H1 (cell line): ENCODE results near the gene GPR52. TPM values are rescaled to one million over a fixed set of nuclear protein-coding genes. Genes with fewer than 3 reads are reported as not detected.

Source experiments
- CTCF ChIA-PET: fragments of 300-600 bp; sonication (Branson Sonifier 250); formaldehyde crosslinking; loops from one replicate; lab custom pipeline; 2021; ENCODE audit not compliant: partially characterized antibody; lab: Charles Lee
- POLR2A ChIA-PET: fragments of 300-600 bp; sonication (Branson Sonifier 250); formaldehyde crosslinking; loops from one replicate; lab custom pipeline; 2021; ENCODE audit warnings: inconsistent platforms; ENCODE audit not compliant: partially characterized antibody; lab: Charles Lee
- DNase-seq, 2 experiments: peaks; one replicate each; pipeline versions ENCODE4 v3.0.0 to v3.0.0-alpha.2; 2010 to 2022; ENCODE audit warnings: low spot score in 2 of 2, low read depth in 1 of 2, mixed read lengths in 1 of 2
- FAIRE-seq: peaks from 2 replicates; lab custom pipeline; 2011; peaks lifted over from hg19 to GRCh38; lab: Jason Lieb, UNC
- H2AFZ ChIP-seq: 2 replicates; pipeline ENCODE4 v1.8.1; 2012; ENCODE audit warnings: low read length, inconsistent platforms
- H2AK5ac ChIP-seq: 2 replicates; pipeline ENCODE4 v1.6.1; 2013; ENCODE audit warnings: low read depth, low read length
- H2BK120ac ChIP-seq: replicated peaks from 2 replicates; pipeline ENCODE3; 2013; ENCODE audit warnings: low read depth, low read length, inconsistent platforms
- H2BK12ac ChIP-seq: 2 replicates; pipeline ENCODE4 v1.6.1; 2013; ENCODE audit warnings: low read depth, low read length
- H2BK15ac ChIP-seq: 2 replicates; pipeline ENCODE4 v1.6.1; 2013; ENCODE audit warnings: low read length
- H2BK20ac ChIP-seq: 2 replicates; pipeline ENCODE4 v1.6.1; 2013; ENCODE audit warnings: low read length
- H2BK5ac ChIP-seq: 2 replicates; pipeline ENCODE4 v1.6.1; 2013; ENCODE audit warnings: low read depth, low read length
- H3K14ac ChIP-seq: 2 replicates; pipeline ENCODE4 v1.6.1; 2013; ENCODE audit warnings: inconsistent platforms; ENCODE audit not compliant: insufficient read length
- H3K18ac ChIP-seq: 2 replicates; pipeline ENCODE4 v1.6.1; 2013; ENCODE audit warnings: low read length; ENCODE audit errors: extremely low read depth
- H3K23ac ChIP-seq: 2 replicates; pipeline ENCODE4 v1.6.1; 2013; ENCODE audit warnings: inconsistent platforms; ENCODE audit not compliant: insufficient read length
- H3K23me2 ChIP-seq: 2 replicates; pipeline ENCODE4 v1.6.1; 2013; ENCODE audit warnings: low read depth, low read length
- H3K27ac ChIP-seq: 2 replicates; pipeline ENCODE4 v1.6.1; 2011; ENCODE audit warnings: low read depth, low read length, inconsistent platforms
- H3K27me3 ChIP-seq, 4 experiments: replicated peaks in 1 of 4; 1 replicate in 1 of 4; 2 replicates in 3 of 4; pipeline versions ENCODE4 v1.6.1 to v1.8.1; 2011 to 2013; ENCODE audit warnings: low read length in 3 of 4, mild to moderate bottlenecking in 3 of 4, inconsistent platforms in 2 of 4, mixed read lengths in 2 of 4, moderate library complexity in 1 of 4; ENCODE audit not compliant: control insufficient read depth in 3 of 4, insufficient read depth in 3 of 4; ENCODE audit errors: extremely low read depth in 1 of 4
- H3K36me3 ChIP-seq, 4 experiments: 2 replicates each; pipeline versions ENCODE4 v1.6.1 to v1.8.1; 2011 to 2013; ENCODE audit warnings: mild to moderate bottlenecking in 4 of 4, low read length in 3 of 4, moderate library complexity in 2 of 4, control low read depth in 1 of 4, inconsistent platforms in 1 of 4; ENCODE audit not compliant: insufficient read depth in 4 of 4, control insufficient read depth in 2 of 4
- H3K4ac ChIP-seq: replicated peaks from 2 replicates; pipeline ENCODE3; 2013; ENCODE audit warnings: low read length, low read depth, mixed read lengths, inconsistent platforms; ENCODE audit not compliant: insufficient read length
- H3K4me1 ChIP-seq, 4 experiments: replicated peaks in 1 of 4; 1 replicate in 1 of 4; 2 replicates in 3 of 4; pipeline versions ENCODE4 v1.6.1 to v1.8.1; 2011 to 2013; ENCODE audit warnings: low read length in 3 of 4, inconsistent platforms in 2 of 4, mixed read lengths in 1 of 4; ENCODE audit not compliant: insufficient read depth in 4 of 4, control insufficient read depth in 3 of 4
- H3K4me2 ChIP-seq, 2 experiments: 2 replicates each; pipeline versions ENCODE4 v1.6.1 to v1.8.1; 2011 to 2013; ENCODE audit warnings: low read depth in 2 of 2, low read length in 2 of 2, control low read depth in 1 of 2, inconsistent platforms in 1 of 2, mild to moderate bottlenecking in 1 of 2; ENCODE audit not compliant: insufficient read depth in 1 of 2
- H3K4me3 ChIP-seq, 4 experiments: fragments of 200-600, 300-600 bp in 1 of 4; sonication (generic), shearing (Covaris generic), sonication (Bioruptor Twin) in 1 of 4; 2 replicates each; pipeline versions ENCODE4 v1.5.1 to v1.8.1; 2011 to 2016; ENCODE audit warnings: low read length in 4 of 4, low read depth in 3 of 4, control low read depth in 2 of 4, inconsistent platforms in 2 of 4, mild to moderate bottlenecking in 2 of 4, mixed read lengths in 1 of 4, moderate library complexity in 1 of 4; ENCODE audit not compliant: insufficient read depth in 2 of 4; ENCODE audit errors: extremely low read depth in 1 of 4
- H3K56ac ChIP-seq: replicated peaks from 2 replicates; pipeline ENCODE3; 2013; ENCODE audit warnings: low read depth, mild to moderate bottlenecking, mixed read lengths, low read length, inconsistent platforms; ENCODE audit not compliant: insufficient read length
- H3K79me1 ChIP-seq: 2 replicates; pipeline ENCODE4 v1.6.1; 2013; ENCODE audit warnings: low read depth, low read length, control low read depth
- H3K79me2 ChIP-seq, 2 experiments: 2 replicates each; pipeline versions ENCODE4 v1.6.1 to v1.8.1; 2012 to 2013; ENCODE audit warnings: low read length in 2 of 2, mild to moderate bottlenecking in 2 of 2, inconsistent platforms in 1 of 2; ENCODE audit not compliant: insufficient read depth in 2 of 2, control insufficient read depth in 1 of 2
- H3K9ac ChIP-seq, 4 experiments: replicated peaks in 1 of 4; 1 replicate in 1 of 4; 2 replicates in 3 of 4; pipeline versions ENCODE4 v1.6.1 to v1.8.1; 2011 to 2013; ENCODE audit warnings: low read depth in 3 of 4, low read length in 3 of 4, control low read depth in 2 of 4, mild to moderate bottlenecking in 2 of 4, moderate library complexity in 2 of 4, inconsistent platforms in 1 of 4; ENCODE audit errors: extremely low read depth in 1 of 4
- H3K9me3 ChIP-seq, 2 experiments: 2 replicates each; pipeline versions ENCODE4 v1.6.1 to v1.8.1; 2012 to 2013; ENCODE audit warnings: mild to moderate bottlenecking in 2 of 2, moderate library complexity in 2 of 2, control low read depth in 1 of 2, inconsistent platforms in 1 of 2, low read depth in 1 of 2, low read length in 1 of 2, mixed read lengths in 1 of 2; ENCODE audit not compliant: insufficient read depth in 2 of 2
- H4K20me1 ChIP-seq, 2 experiments: replicated peaks in 1 of 2; 2 replicates each; pipeline versions ENCODE3 to v1.8.1; 2011 to 2013; ENCODE audit warnings: inconsistent platforms in 2 of 2, low read length in 2 of 2, mild to moderate bottlenecking in 1 of 2; ENCODE audit not compliant: insufficient read depth in 2 of 2, control insufficient read depth in 1 of 2
- H4K5ac ChIP-seq: 2 replicates; pipeline ENCODE4 v1.6.1; 2013; ENCODE audit warnings: low read length, low read depth, mixed read lengths, inconsistent platforms; ENCODE audit not compliant: insufficient read length
- H4K8ac ChIP-seq: 2 replicates; pipeline ENCODE4 v1.8.0; 2013; ENCODE audit warnings: mild to moderate bottlenecking, moderate library complexity, low read length, inconsistent platforms; ENCODE audit not compliant: insufficient read depth; ENCODE audit errors: extremely low read depth
- H4K91ac ChIP-seq: replicated peaks from 2 replicates; pipeline ENCODE3; 2013; ENCODE audit warnings: low read length, mixed read lengths, inconsistent platforms; ENCODE audit not compliant: insufficient read length
- CHD2 ChIP-seq: IDR thresholded peaks from 2 replicates; pipeline ENCODE4 v1.6.1; 2012; ENCODE audit warnings: low read length, improper control_type of control experiment
- GABPA ChIP-seq: IDR thresholded peaks from 2 replicates; pipeline ENCODE4 v1.6.1; 2011; ENCODE audit warnings: mild to moderate bottlenecking, low read length, moderate library complexity, borderline replicate concordance; ENCODE audit not compliant: insufficient read depth
- KDM1A ChIP-seq: fragments of 200-600, 300-600 bp; sonication (generic); IDR thresholded peaks from 2 replicates; pipeline ENCODE4 v1.7.1; 2016; ENCODE audit warnings: mild to moderate bottlenecking, low read length, borderline replicate concordance
- KDM5A ChIP-seq: fragments of 200-600 bp; IDR thresholded peaks from 2 replicates; pipeline ENCODE4 v1.7.1; 2012; ENCODE audit warnings: mild to moderate bottlenecking, low read length, inconsistent platforms, mixed read lengths
- MAX ChIP-seq: IDR thresholded peaks from 2 replicates; pipeline ENCODE4 v1.6.1; 2012; ENCODE audit warnings: inconsistent platforms
- RAD21 ChIP-seq, 2 experiments: IDR thresholded peaks in 1 of 2; conservative IDR thresholded peaks in 1 of 2; 2 replicates each; pipeline ENCODE4 v1.6.1; 2011; ENCODE audit warnings: low read depth in 2 of 2, low read length in 2 of 2, improper control_type of control experiment in 1 of 2, inconsistent platforms in 1 of 2, mild to moderate bottlenecking in 1 of 2, moderate library complexity in 1 of 2
- RFX5 ChIP-seq: IDR thresholded peaks from 2 replicates; pipeline ENCODE4 v1.6.1; 2011; ENCODE audit warnings: low read depth, low read length, improper control_type of control experiment, borderline replicate concordance
- SIN3A ChIP-seq, 2 experiments: IDR thresholded peaks in 1 of 2; conservative IDR thresholded peaks in 1 of 2; 2 replicates each; pipeline ENCODE4 v1.6.1; 2011 to 2012; ENCODE audit warnings: low read length in 2 of 2, improper control_type of control experiment in 1 of 2, low read depth in 1 of 2, mild to moderate bottlenecking in 1 of 2
- SIRT6 ChIP-seq: IDR thresholded peaks from one replicate; pipeline ENCODE4 v1.7.1; 2012; ENCODE audit warnings: low read length, inconsistent platforms
- SP4 ChIP-seq: IDR thresholded peaks from 2 replicates; pipeline ENCODE4 v1.6.1; 2012; ENCODE audit warnings: low read length, inconsistent platforms
- TCF12 ChIP-seq: IDR thresholded peaks from 2 replicates; pipeline ENCODE4 v1.6.1; 2011; ENCODE audit warnings: low read depth, mild to moderate bottlenecking, low read length
- ZNF274 ChIP-seq: IDR thresholded peaks from 2 replicates; pipeline ENCODE4 v1.7.0; 2012; ENCODE audit warnings: low read length, borderline replicate concordance; ENCODE audit errors: extremely low read depth
- WGBS, 2 experiments: shearing (Covaris generic) in 1 of 2; methylation state at CpG; one replicate each; pipeline versions ENCODE4 v1.1.6 to v1.1.7; 2013 to 2015; ENCODE audit warnings: low lambda C conversion rate in 2 of 2, mixed read lengths in 2 of 2, inconsistent platforms in 1 of 2, low coverage in 1 of 2, missing lambda C conversion rate in 1 of 2; ENCODE audit not compliant: insufficient replicate concordance in 2 of 2, insufficient coverage in 1 of 2, insufficient read length in 1 of 2; ENCODE audit errors: extremely low coverage in 1 of 2, missing lambda C conversion rate in 1 of 2; 5-methylcytosine and 5-hydroxymethylcytosine counted together
- polyA plus RNA-seq, 7 experiments: library from polyadenylated mRNA; depleted of rRNA in 3 of 7; stranded (reverse) in 5 of 7; unstranded in 2 of 7; fragments of >200 nt in 5 of 7; fragments of 200-250 nt in 2 of 7; gene quantifications; 1 replicate in 5 of 7; 2 replicates in 1 of 7; 4 replicates in 1 of 7; pipeline versions ENCODE4 v1.2.1 to v1.2.3, GENCODE V29; 2011 to 2013; ENCODE audit warnings: missing spikeins in 2 of 7, mixed read lengths in 2 of 7
- total RNA-seq: library from RNA; stranded (reverse); fragmentation: NEBNext Ultra II Directional; extraction: Animal tissue kit (Norgen Biotek cat#: 25700); gene quantifications from 2 replicates; pipeline ENCODE4 v1.2.1, GENCODE V29; 2021
- TF ChIP-seq, protein P1 (sequence below): IDR thresholded peaks from 2 replicates; pipeline ENCODE4 v1.6.1; 2011; ENCODE audit warnings: low read length, improper control_type of control experiment

Gene GPR52
- total and polyA plus RNA-seq, 2 of the 8 experiments (the other 6 are each of a cell fraction or from before 2014, with no cell fraction given) = 0.24 to 0.63 TPM

DNA sequence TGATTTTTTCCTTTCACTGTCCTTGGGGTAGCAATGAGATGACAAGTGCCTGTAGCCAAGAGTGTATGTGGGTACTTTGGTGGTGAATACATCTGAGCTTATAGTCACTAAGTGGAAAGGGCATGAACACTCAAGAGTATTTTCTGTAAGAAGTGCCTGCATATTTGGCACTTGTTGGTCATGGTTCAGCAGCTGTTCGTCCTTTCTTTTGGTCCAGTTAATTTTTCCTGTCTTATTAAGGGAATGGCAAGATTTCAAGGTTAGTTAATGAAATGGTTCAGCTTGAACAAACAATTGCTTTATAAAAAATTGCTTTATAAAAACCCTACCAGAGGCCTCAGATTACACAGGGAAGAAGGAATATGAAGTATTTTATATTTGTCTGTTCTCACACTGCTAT, 48.6 kb upstream of the GPR52 start:
- no peaks in the 10 kb centered on the region for H3K9me3 ChIP-seq
- no peaks in the 10 kb centered on the region for H3K4me1 ChIP-seq
- no peaks in the 10 kb centered on the region for H3K23me2 ChIP-seq
- no peak overlapping the region for H2BK12ac ChIP-seq
- POLR2A ChIA-PET = no interaction called here
- no peak overlapping the region for H3K23ac ChIP-seq
- H3K4me2 ChIP-seq = no peak overlapping the region
- no peak overlapping the region for H2BK120ac ChIP-seq
- no peak overlapping the region for H4K91ac ChIP-seq
- H2BK15ac ChIP-seq = no peak overlapping the region
- DNase-seq (no peak), FAIRE-seq (no peak)
- H3K79me2 ChIP-seq = no peaks in the 10 kb centered on the region
- no peak overlapping the region for H3K4ac ChIP-seq
- 89% methylated on average over 1 of the region's 1 CpG; no CpG with 5 or more reads in 1 of the 2 experiments for WGBS, 2 experiments
- no peak overlapping the region for H3K14ac ChIP-seq
- CTCF ChIA-PET = interaction anchor here (0.8 to 1.2 kb wide), 3 partner anchors 15 to 136 kb away, joined by 3 to 4 read pairs (median 3); no protein-coding TSS in a partner anchor
- no peaks in the 10 kb centered on the region for H3K79me1 ChIP-seq
- no peak overlapping the region for H2BK20ac ChIP-seq
- H3K56ac ChIP-seq = no peak overlapping the region
- no peaks in the 10 kb centered on the region for H4K20me1 ChIP-seq
- no peaks in the 10 kb centered on the region for H3K36me3 ChIP-seq
- H4K5ac ChIP-seq = no peak overlapping the region
- no peak overlapping the region for H2AFZ ChIP-seq
- H3K4me3 ChIP-seq = no peak overlapping the region
- no peak overlapping the region for H4K8ac ChIP-seq
- no peak overlapping the region for H3K9ac ChIP-seq
- H2BK5ac ChIP-seq = no peak overlapping the region
- no peak overlapping the region for H3K18ac ChIP-seq
- no peaks in the 10 kb centered on the region for H3K27me3 ChIP-seq
- H3K27ac ChIP-seq = no peak overlapping the region
- no peak overlapping the region for H2AK5ac ChIP-seq
- TF ChIP-seq, protein P1, sequence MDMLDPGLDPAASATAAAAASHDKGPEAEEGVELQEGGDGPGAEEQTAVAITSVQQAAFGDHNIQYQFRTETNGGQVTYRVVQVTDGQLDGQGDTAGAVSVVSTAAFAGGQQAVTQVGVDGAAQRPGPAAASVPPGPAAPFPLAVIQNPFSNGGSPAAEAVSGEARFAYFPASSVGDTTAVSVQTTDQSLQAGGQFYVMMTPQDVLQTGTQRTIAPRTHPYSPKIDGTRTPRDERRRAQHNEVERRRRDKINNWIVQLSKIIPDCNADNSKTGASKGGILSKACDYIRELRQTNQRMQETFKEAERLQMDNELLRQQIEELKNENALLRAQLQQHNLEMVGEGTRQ = no peak
- TF ChIP-seq SIN3A (conservative IDR thresholded peaks at IDR 0.05 in 1 of 2, IDR thresholded peaks at IDR 0.05 in 1 of 2; ENCODE audit: low read depth in 1 of 2, low read length in 2 of 2) (no peak), GABPA (no peak), ZNF274 (no peak), KDM1A (no peak), SIRT6 (no peak), CHD2 (no peak), SP4 (no peak), TCF12 (no peak), RAD21 (IDR thresholded peaks at IDR 0.05 in 1 of 2, conservative IDR thresholded peaks at IDR 0.05 in 1 of 2; ENCODE audit: low read depth in 2 of 2, low read length in 2 of 2) (no peak), KDM5A (no peak), MAX (no peak), RFX5 (no peak)
